ENCODE measurements around the gene ASB6. TPM values are rescaled to one million over a fixed set of nuclear protein-coding genes. Genes with fewer than 3 reads are reported as not detected.

ASB6 gene
- total RNA-seq: 15.1 and 15.2 TPM in 2 replicates

GRCh38 chr9:129641750-129642585 lies at the start of gene ASB6:
Gene ASB6 (minus strand): TSS chr9:129642151. CDS start chr9:129641999, 152 bp downstream.

GRCh38 chr9:129665389-129665775 lies 23.4 kb upstream of the ASB6 start, which contains the start of gene PRRX2:
Gene PRRX2 (plus strand): TSS chr9:129665647. CDS start chr9:129665868, 221 bp downstream.

GRCh38 chr9:129626079-129626624 lies 15.8 kb downstream of the ASB6 start, which contains the start of gene NTMT1:
Gene NTMT1 (plus strand): TSS chr9:129626163. CDS start chr9:129632704, 6,541 bp downstream.

GRCh38 chr9:129620669-129621295 lies 21.2 kb downstream of the ASB6 start, which contains the start of gene C9orf50:
Gene C9orf50 (minus strand): TSS chr9:129621101. CDS start chr9:129620574, 527 bp downstream.

Other genes starting within 250 kb of the ASB6 start
- not detected in 2 replicates for gene C9orf50, start 21.1 kb downstream of the ASB6 start, total RNA-seq
- 26.1 and 27.9 TPM in 2 replicates for gene NTMT1, start 16.0 kb downstream of the ASB6 start, total RNA-seq
- gene PRRX2, start 23.5 kb upstream of the ASB6 start, total RNA-seq: 4.8 and 14.3 TPM in 2 replicates
- gene PTGES, start 110.9 kb upstream of the ASB6 start, total RNA-seq: 13.8 and 15.5 TPM in 2 replicates
- gene TOR1B, start 161.0 kb upstream of the ASB6 start, total RNA-seq: 20.0 and 23.9 TPM in 2 replicates
- 53.1 and 56.8 TPM in 2 replicates for gene TOR1A, start 182.0 kb upstream of the ASB6 start, total RNA-seq
- 35.2 and 40.5 TPM in 2 replicates for gene C9orf78, start 193.1 kb upstream of the ASB6 start, total RNA-seq
- gene USP20, start 193.3 kb upstream of the ASB6 start, total RNA-seq: 8.1 and 15.2 TPM in 2 replicates